GM12801 (cell line): ENCODE measurements around the gene U2AF2.
A peak's percentile ranks its signal among the peaks of the same experiment; 100 is the strongest.

Experiments
- CTCF ChIP-seq: IDR thresholded peaks from one replicate; pipeline ENCODE4 v1.5.1; 2011; ENCODE audit warnings: control low read depth; ENCODE audit not compliant: insufficient read length; ENCODE audit errors: extremely low read depth

U2AF2 gene

GRCh38 chr19:55651236-55651635 is 3.6 kb upstream of the U2AF2 start:
- TF ChIP-seq CTCF = no peak

GRCh38 chr19:55652311-55653128 is 2.3 kb upstream of the U2AF2 start:
- no peak for TF ChIP-seq CTCF

- TF ChIP-seq CTCF = peak; percentile 99
Observed at GRCh38 chr19:55653651-55654322, 1.0 kb upstream of the U2AF2 start.

GRCh38 chr19:55654323-55654867 is 440 bp upstream of the U2AF2 start:
- no peak for TF ChIP-seq CTCF

- no peak for TF ChIP-seq CTCF
Observed at GRCh38 chr19:55655648-55656040, 809 bp downstream of the U2AF2 start.

GRCh38 chr19:55656552-55656951 is 1.7 kb downstream of the U2AF2 start:
- no peak for TF ChIP-seq CTCF

- TF ChIP-seq CTCF = no peak
Observed at GRCh38 chr19:55656988-55657747, 2.3 kb downstream of the U2AF2 start.
